NCI-H2029 treated with DMSO at 0.1 percent for 48 hours (cell line): ENCODE data around the gene FNDC3B.
"Not testable (repeated sequence)": the region's sequence is repeated elsewhere in the genome, so short reads cannot be mapped to it uniquely, and the experiment has no call there.

Experiments used
- DNase-seq: peaks from one replicate; lab custom pipeline; 2025; lab: John Stamatoyannopoulos, UW

Gene FNDC3B

DNA sequence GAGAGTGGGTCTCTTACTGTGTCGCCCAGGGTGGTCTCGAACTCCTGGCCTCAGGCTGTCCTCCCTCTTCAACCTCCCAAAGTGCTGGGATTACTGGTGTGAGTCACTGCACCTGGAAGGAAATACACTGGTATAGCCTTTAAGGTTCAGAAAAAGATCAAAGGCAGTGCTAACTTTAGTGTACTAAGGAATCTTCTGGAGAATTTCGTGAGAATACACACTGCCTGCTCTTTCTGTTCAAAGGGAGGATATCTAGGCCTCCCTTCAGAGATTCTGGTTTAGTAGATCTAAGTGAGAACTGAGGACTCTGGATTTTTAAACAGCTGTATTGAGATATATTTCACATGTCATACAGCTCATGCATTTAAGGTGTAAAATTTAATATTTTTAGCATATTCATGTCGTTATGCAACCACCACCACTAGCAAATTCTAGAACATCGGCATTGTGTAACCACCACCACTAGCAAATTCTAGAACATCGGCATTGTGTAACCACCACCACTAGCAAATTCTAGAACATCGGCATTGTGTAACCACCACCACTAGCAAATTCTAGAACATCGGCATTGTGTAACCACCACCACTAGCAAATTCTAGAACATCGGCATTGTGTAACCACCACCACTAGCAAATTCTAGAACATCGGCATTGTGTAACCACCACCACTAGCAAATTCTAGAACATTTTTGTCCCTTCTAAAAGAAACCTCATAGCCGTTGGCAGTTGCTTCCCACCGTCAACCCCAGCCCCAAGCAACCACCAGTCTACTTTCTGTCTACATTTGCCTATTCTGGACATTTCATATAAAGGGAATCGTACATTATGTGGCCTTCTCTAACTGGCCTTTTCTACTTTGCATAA lies 54.4 kb downstream of the FNDC3B start:
- DNase-seq, result not testable (repeated sequence)

DNA sequence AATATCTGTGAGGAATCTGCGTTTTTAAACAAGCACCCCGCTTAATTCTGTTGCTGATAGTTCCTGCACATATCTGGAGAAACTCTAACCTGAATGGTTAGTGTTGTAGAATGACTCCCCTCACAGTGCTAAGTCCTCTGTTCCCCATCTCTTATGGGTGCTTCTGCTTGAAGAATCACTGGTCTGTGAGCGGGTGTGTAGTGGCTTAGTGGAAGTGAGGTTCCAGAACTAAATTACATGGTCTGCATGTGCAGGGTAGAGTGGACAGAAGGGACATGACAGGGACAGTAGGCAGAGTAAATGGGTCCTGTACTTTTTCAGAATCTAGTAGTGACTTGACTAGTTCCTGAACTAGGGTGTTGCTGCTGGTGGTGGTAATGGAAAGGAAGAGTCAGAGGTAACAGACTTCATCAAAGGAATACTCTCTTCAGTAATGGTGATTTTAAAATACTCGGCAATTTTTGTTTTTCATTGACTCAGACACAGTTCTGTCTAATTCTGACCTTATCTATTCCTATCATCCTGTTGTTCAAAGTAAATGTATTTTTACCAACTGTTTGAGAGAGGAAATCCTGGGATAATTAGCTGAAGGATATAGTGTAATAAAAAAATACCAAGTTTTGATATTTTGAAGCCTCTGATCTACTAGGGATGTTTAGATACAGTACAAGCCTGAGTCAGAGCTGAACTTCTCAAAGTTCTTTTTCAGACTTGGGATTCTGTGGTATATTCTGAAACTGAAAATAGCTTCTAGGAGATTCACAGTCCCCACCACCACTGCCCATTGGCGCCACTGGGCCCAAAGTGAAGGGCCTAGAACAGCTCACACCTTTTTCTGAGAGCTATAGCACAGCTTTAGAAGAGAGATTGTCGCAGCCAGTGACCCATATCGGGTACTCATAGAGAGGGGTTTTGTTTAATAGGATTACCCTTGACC lies 55.5 kb downstream of the FNDC3B start:
- no peak for DNase-seq

DNA sequence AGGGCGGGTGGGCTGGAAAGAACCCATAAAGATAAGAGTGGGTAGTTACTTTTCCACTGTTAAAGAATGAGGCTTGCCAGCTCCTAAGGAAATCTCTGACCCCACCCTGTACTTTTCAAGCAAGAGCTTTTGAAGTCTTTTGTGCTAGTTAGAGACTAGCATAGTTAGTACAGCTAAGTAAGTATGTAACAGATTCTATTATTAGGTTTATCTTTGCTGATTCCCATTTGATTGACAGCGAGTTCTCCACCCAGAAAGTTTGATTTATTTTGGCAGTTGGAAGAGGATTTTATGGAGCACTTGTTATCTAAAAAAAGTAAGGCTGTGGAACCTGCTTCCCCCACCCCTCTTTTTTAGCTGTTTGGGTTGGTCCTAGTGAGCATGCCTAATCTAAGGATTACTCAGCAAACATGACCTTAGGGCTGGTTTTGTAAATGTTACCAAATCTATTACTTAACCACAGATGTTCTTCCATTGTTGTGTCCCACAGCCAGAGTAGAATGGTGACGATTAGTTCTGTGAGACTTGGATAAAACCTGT lies 57.6 kb downstream of the FNDC3B start:
- no peak for DNase-seq

DNA sequence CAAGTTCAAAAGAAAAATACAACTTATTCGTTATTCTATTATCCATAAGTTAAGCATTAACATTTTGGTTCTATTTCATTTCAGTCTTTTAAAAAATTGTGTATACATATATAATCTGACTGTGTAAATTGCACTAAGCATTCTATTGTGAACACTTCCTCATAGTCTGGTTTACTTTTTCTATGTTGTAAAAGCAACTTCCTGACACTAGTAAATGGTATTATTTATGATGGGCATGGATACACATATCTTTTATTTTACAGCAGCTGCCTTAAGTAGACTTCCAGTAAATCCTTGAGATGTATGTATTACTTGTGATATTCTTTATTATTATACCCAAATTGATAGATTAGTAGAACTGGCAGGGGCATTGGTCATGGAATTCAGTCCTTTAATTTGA lies 58.2 kb downstream of the FNDC3B start:
- no peak for DNase-seq

DNA sequence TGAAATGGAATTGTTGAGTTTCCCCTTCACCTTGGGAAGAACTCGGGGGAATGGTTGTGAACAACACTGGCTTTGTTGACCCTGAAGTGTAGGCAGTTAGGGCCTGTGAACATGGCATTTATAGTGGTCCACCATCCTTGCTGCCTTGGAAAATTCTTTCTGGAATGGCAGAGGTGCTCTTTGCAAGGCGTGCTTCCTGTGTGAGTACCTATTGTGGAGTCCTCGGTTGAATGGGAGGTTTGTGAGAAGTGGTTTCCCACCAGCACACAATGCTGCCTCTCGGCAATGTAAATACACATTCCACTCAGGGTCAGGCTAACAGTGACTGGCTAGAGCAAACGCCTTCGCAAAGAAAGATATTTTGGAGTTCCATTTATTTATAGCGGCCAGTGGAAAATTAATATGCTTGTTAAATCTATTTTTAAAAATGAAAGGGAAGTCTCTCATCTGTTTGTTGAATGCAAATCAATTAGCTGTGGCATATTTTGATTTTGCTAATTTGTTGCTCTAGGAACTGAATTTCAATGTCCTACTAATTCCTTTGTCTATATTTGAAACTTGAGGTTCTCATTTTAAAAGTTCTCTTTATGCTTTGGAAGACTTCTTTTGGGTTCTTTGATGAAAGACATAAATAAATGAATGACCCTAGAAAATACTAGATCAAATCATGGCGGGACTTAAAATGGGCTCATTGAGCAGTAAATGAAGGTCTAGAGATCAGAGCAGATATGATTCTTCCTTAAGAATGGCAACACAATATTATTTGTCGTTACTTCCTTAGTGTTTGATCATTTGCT lies 59.5 kb downstream of the FNDC3B start:
- peak; percentile 92 for DNase-seq

DNA sequence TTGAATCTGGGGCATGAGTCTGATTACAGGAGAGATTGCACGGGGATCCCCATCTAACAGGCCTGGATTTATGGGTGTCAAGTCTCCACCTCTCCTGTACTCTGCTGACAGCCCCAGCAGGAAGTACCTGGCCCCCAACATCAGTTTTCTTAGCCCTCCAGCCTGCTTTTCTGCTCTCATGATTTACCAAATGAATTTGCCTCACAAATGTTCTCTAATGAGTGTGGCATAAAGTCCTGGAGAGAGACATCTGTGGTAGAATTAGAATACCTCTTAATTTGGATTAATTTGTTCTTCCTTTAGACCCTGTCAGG lies 60.1 kb downstream of the FNDC3B start:
- DNase-seq, result no peak

DNA sequence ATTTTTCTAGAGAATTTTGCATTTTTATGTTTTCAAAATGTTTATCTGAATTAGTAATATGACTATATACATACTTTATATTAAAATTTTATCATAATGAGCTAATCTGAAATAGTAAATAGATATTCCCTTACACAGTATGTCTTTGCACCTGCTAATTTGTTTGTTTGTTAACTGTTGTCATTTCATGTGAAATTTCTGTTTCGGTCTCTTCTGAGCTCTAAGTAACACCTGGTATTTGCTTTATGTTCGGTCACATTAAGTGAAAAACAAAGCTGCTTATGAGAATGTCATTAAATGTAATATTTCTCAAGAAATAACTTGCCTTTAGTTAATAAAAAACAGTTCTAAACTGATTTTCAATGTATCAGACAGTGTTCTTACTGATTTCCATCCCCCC lies 61.1 kb downstream of the FNDC3B start:
- DNase-seq, result no peak

DNA sequence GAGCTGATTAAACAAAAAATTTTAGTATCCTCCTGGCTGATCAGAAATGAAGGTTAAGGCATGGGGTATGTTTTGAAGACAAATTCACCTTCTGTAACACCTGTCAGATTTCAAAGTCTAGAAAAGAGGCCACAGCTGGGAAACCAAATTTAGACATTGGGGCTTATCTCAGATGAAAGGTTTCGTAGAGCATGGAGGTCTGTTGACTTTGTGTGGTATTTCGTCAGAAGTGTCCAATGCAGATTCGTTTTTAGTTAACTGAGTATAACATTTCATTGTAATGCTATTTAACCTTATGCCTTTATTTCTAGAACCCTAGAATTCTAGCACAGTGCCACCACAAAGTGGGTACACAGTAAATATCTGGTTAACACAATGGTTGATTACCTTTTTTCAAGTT lies 61.7 kb downstream of the FNDC3B start:
- DNase-seq, result peak; percentile 33

DNA sequence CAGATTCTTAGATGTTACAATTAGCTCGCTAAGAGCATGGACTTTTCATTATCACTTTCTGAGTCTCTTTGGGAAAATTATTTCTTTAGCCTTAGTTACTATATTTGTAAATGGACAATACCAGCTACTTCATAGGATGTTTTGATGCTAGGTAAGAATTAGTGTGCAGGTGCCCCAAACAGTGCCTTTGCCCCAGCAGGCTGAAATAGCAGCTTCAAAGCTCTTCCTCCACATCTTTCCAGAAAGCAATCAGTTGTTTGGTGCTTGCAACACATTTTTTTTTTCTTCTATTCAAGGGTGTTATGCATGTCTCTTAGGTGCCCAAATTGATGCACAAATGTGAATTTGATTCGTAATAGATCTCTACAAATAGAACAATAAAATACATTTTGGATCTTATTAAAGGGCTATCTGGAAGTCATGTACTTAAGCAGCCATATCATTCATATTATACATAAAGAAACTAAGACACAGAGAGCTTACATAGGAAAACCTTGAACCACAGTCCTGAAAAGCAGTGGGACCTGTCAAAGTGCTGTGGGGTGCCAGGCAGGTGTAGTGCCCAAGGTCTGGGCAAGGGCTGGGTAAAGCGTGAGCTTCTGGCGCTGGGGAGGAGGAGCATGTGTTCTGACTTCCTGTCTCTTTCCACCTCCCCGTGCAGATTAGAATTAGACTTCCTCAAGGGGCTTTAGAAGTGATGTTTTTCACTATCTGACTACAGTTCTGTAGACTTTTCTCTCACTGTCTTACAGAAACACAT lies 62.9 kb downstream of the FNDC3B start:
- DNase-seq, result peak; percentile 66

DNA sequence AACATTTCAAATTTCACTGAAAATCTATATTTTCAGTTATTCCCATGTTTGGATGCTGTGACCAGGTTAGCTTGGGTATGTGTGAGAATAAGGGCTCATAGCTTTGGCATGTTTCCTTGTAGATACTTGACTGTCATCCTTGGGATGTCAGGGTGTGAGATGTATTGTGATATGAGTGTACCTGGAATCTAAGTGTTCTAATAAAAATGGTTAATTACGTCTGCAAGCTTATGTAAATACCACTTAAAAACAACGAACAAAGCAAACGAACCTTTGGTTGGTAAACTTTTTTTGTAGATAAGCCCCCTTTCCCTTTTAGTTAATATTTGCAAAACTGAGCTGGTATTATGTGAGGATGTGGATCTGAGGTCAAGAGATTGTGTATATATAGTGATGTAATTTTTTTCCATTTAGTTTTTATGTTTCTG lies 63.5 kb downstream of the FNDC3B start:
- peak; percentile 66 for DNase-seq

DNA sequence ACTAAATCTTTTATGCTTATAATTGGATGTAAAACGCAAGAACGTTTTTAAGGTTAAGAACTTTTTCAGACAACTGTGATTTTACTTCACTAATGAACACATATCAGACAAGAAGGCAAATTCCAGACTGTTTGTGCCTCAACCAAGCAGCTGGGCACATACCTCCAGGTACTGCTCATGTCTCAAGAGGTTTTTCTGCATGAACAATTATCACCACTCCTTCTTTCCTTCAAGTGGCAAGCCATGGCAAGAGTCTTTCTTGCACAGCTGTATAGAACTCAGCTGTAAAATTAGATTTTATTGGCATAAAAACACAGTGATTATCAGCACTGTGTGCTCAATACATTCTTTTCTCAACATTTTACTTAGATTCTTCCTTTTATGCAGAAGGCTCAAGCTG lies 64.3 kb downstream of the FNDC3B start:
- peak; percentile 48 for DNase-seq

DNA sequence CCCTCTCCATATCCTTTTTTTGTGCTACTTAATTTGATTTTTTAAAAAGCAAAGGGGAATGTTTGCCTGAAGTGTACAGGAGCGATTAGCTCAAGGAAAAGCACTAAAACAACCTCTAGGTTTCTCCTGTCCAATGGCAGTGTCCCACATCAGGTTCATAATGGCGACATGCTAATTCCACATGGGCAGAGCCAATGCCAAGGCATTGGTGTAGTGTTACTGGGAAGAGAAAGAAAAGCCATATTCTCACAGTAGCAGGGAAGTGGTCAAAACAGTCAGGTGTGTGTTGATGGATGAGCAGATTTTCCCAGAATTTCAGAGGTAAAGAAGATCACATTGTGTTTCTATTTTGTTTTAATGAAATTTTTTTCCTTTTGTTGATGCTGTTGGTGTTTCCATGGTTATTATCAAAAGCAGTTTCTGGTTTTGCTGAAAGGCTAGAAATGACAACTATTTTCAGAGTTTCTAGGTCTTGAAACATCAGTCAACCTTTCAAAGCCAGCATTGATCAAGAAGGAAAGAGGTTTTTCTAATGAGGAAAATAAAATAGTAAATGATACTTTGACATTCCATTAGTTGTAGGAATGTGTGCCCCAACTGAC lies 65.2 kb downstream of the FNDC3B start:
- DNase-seq, result peak; percentile 89

DNA sequence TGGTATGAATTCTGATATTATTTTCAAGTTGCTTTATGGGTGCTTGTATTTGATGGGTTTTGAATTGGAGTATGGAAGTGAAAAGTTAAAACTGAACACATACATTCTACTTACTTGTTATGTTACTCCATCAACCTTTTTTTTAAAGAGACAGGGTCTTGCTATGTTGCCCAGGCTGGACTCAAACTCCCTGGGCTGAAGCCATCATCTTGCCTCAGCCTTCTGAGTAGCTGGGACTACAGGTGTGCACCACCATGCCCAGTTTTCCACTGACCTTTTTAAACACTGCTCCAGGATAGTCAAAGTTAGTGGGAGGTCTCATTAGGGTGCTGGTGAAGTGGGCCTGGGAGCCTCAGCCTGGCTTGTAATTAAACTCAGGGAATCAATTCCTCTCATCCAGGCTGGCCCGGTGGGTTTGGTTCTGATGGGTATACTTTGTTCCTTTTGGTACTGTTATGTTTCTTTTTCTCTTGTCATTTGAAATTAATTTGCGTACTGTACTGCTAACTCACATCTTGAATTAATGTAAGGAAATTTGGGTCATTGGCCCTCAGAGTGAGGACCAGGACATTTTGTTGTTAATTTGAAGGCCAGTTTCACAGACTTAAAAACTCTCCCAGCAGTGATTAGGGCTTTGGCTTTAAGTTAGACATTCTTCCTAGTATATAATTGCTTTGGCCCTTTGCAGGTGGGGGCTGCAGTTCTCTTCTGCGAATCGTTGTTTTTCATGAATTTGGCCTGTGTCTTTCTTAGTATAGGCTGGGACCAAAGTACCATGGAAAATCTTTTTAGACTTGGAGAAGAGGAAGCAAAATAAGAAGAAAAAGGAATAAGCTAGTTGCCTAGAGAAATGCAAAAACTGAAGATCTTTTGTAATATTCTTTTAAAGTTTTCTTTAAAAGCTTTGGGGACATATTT lies 66.9 kb downstream of the FNDC3B start:
- DNase-seq, result no peak

DNA sequence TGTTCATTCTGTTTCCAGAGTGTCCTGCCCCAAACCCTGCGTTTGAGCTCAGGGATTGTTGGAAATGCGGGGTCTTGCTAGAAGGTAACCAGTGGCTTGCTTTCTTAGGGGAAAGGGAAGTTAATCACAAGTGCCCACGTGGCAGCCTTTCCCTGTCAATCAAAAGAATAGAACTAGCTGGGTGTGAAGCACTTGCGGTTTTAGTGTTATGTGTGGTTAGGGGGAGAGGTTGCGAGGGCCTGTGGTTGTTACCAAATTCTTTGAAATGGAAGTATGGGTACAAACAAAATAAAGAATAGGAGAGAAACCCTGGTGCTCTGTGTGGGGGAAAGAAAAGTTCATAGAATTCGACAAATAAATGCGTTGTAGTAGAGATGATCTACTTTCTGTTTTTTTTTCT lies 67.6 kb downstream of the FNDC3B start:
- no peak for DNase-seq

DNA sequence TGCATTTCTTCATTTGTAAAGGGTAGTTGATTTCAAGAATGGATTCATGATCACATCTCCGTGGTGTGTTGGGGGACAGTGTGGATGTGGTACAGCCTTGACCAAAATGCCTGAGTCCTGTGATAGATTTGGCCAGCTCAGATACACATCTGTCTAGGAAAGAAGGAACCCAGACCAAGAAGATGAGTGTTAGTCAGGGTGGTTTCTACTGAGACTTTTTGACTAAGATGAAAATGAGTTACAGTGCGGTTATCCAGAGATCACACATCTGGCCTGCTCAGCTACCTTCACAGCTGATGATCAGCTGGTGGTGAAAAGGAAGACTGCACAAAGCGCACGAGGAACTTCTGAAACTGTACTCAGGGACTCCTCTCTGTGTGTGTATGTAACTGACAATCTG lies 68.0 kb downstream of the FNDC3B start:
- no peak for DNase-seq

DNA sequence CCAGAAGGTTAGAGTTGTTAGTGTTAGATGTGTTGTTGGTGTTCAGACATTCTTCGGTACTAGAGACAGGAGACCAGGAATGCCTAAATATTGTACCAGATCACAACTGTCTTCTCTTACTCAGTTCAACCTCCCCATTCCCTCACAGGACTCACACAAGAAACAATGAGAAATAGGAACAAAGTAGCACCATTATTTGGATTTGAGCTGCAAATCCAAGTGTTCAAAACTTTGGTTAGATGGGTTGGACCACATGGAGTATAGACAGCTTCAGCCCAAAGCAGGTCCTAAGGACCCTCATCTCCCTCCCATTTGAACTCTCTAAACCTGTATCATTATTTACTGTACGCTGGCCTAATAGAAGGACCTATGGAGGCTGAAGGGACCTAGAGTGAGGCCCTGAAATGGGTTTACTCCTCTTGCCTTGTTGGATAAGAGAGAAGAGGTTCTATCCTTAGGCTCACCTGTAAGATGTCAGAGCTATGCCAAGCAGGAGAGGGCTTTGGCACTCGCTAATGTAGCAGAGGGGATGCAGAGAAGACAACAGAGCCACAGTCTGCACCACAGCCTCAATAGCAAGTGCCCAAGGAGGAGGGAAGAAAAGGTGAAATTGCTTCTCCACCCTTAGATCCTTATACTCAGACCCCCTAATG lies 70.9 kb downstream of the FNDC3B start:
- DNase-seq, result no peak

DNA sequence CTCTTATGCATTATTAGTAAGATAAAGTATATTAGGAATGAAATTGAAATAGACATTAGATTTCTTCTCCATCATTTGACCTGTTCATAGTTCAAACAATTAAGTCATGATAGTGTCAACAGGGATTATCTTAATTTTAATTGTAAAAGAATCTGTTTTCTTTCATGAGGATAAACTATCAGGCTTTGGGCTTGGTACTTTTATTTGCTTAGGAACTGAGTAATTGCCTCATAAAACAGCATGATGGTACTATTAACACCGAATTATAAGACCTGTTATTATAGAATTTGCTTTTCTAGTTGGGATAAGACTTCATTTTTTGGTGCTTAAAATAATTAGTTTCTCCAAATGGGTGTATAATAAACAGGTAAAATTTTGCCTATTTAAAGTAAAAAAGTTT lies 71.8 kb downstream of the FNDC3B start:
- no peak for DNase-seq

DNA sequence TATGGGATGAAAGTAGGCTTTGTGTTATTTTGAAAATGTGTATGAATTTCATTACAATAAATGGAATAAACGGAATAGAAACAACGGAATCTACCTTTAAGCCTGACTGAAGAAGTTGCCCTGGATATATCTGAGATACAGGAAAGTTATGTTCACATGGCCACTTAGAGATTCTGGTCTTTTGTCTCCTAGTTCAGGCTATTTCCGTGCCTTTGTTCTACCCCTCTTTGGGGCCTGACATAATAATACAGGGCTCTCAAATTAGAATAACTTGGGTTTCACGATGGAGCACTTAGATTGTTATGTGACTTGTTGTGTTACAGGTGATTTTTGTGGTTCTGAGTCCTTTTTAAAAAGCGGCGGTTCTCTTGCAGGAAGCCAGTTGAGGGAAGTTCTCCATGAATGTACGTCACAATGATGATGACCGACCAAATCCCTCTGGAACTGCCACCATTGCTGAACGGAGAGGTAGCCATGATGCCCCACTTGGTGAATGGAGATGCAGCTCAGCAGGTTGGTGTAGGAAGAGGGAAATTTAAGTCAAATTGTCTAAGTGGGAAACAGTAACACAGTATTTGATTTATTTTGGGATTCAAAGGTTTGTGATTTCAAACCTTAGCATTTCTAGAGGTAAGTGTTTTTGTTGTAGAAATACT lies 72.8 kb downstream of the FNDC3B start:
- DNase-seq, result no peak

DNA sequence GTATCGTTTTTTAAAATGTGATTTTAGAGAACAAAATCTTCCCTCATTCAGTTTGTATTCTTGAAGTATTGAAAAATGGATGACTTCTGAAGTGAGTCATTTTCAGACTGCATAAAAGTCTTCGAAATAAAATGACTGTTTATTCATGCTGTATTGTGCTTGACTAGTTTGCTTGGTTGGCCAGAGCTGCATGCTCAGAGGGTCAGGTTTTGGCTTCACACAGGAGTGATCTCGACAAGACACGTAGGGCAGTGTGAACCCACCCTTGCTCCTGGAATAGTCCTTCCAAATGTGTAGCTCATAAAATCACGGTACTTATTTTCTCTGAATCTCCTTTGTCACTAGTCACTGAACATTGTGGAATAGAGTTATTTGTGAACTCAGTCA lies 73.3 kb downstream of the FNDC3B start:
- DNase-seq, result no peak
